HG03575 (cell line): Measurements from ENCODE around the gene RIPK4.

ENCODE experiments used
- ATAC-seq: cut with Tn5 transposase; IDR thresholded peaks from one replicate; pipeline ENCODE4 v1.9.1; 2021; ENCODE audit not compliant: unreplicated experiment, insufficient number of reproducible peaks, low FRiP score; ENCODE audit errors: extremely low read depth

Gene RIPK4

GRCh38 chr21:41766883-41767605 lies at the start of gene RIPK4:
TSS of gene RIPK4 (minus strand) at chr21:41767052. CDS start at chr21:41767041, 11 bp downstream.
- no peak for ATAC-seq

- ATAC-seq, result no peak
Measured at GRCh38 chr21:41815652-41816582, 49.1 kb upstream of the RIPK4 start.

- ATAC-seq, result no peak
Measured at GRCh38 chr21:41813226-41813625, 46.4 kb upstream of the RIPK4 start.

- no peak for ATAC-seq
Measured at GRCh38 chr21:41812679-41813078, 45.8 kb upstream of the RIPK4 start.

GRCh38 chr21:41810597-41810932 lies 43.7 kb upstream of the RIPK4 start:
- ATAC-seq, result no peak

GRCh38 chr21:41809891-41810596 lies 43.2 kb upstream of the RIPK4 start:
- ATAC-seq, result no peak

- ATAC-seq, result no peak
Measured at GRCh38 chr21:41808846-41809245, 42.0 kb upstream of the RIPK4 start.

- ATAC-seq, result no peak
Measured at GRCh38 chr21:41808094-41808493, 41.2 kb upstream of the RIPK4 start.

- ATAC-seq, result no peak
Measured at GRCh38 chr21:41806773-41807172, 39.9 kb upstream of the RIPK4 start.

GRCh38 chr21:41805643-41806042 lies 38.8 kb upstream of the RIPK4 start:
- ATAC-seq, result no peak

GRCh38 chr21:41805038-41805437 lies 38.2 kb upstream of the RIPK4 start:
- ATAC-seq, result no peak

GRCh38 chr21:41804381-41804780 lies 37.5 kb upstream of the RIPK4 start:
- ATAC-seq, result no peak

GRCh38 chr21:41803316-41803715 lies 36.5 kb upstream of the RIPK4 start:
- no peak for ATAC-seq

- ATAC-seq, result no peak
Measured at GRCh38 chr21:41802684-41803083, 35.8 kb upstream of the RIPK4 start.

GRCh38 chr21:41802198-41802584 lies 35.3 kb upstream of the RIPK4 start:
- no peak for ATAC-seq

GRCh38 chr21:41801321-41802197 lies 34.7 kb upstream of the RIPK4 start:
- ATAC-seq, result no peak

- no peak for ATAC-seq
Measured at GRCh38 chr21:41800425-41801320, 33.8 kb upstream of the RIPK4 start.

- ATAC-seq, result no peak
Measured at GRCh38 chr21:41799763-41800162, 32.9 kb upstream of the RIPK4 start.
